ENCODE data around the gene MLX.
A peak's percentile ranks its signal among the peaks of the same experiment; 100 is the strongest.
"Not testable (repeated sequence)": the region's sequence is repeated elsewhere in the genome, so short reads cannot be mapped to it uniquely, and the experiment has no call there.

MLX gene

GRCh38 chr17:42555122-42555622 lies 11.7 kb upstream of the MLX start:
- TF ChIP-seq, protein P1, sequence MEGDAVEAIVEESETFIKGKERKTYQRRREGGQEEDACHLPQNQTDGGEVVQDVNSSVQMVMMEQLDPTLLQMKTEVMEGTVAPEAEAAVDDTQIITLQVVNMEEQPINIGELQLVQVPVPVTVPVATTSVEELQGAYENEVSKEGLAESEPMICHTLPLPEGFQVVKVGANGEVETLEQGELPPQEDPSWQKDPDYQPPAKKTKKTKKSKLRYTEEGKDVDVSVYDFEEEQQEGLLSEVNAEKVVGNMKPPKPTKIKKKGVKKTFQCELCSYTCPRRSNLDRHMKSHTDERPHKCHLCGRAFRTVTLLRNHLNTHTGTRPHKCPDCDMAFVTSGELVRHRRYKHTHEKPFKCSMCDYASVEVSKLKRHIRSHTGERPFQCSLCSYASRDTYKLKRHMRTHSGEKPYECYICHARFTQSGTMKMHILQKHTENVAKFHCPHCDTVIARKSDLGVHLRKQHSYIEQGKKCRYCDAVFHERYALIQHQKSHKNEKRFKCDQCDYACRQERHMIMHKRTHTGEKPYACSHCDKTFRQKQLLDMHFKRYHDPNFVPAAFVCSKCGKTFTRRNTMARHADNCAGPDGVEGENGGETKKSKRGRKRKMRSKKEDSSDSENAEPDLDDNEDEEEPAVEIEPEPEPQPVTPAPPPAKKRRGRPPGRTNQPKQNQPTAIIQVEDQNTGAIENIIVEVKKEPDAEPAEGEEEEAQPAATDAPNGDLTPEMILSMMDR (IDR thresholded peaks at IDR 0.05; ENCODE audit: borderline replicate concordance, control extremely low read depth, extremely low read depth, insufficient read depth, missing control alignments) = no peak
- in situ Hi-C loops (cut with MboI; ENCODE audit: low sequenced_read_pairs, unreplicated experiment) = no loop called here
- DNase-seq (ENCODE audit: low spot score) = no peak

DNA sequence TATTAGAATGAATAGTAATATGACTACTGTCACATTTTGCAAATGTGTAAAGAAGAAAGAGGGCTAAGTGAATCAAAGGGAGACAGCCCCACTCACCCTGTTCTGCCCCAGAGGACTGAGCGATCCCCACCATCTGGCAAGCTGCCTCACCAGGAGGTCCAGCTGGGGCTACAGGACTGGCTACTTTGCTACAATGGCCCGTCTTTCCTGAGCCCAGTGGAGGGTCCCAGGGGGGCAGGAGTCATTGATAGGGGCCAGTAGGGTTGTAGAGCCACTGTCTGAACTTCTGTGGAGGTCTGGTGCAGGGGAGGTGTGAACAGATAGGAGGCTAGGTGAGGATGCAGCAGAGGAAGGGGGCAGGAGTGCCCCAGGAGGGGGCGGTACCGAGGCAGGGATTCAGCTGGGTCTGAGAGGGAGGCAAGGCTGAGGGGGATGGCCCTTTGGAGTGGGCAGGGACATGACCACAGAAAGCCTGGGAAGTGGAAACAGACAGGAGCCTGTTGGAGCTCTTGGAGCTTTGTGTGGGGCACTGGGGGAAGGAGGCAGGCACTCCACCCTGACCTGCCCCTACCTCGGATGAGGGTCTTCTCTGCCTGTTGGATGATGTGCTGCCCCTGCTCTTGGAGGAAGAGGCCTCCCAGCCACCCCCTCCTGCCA lies 10.8 kb upstream of the MLX start:
- DNase-seq (ENCODE audit: low spot score); in situ Hi-C loops (cut with MboI; ENCODE audit: low sequenced_read_pairs, unreplicated experiment): not testable (repeated sequence)

DNA sequence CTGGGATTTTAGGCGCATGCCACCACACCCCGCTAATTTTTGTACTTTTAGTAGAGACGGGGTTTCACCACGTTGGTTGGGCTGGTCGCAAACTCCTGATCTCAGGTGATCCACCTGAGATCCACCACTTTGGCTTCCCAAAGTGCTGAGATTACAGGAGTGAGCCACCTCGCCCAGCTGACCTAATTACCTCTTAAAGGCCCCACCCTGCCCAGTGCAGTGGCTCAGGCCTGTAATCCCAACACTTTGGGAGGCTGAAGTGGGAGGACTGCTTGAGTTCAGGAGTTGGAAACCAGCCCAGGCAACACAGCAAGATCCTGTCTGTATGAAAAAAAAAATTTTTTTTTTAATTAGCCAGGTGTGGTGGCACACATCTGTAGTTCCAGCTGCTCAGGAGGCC lies 7.8 kb upstream of the MLX start:
- in situ Hi-C loops (cut with MboI; ENCODE audit: low sequenced_read_pairs, unreplicated experiment) = no loop called here
- no peak for DNase-seq (ENCODE audit: low spot score)
- TF ChIP-seq, protein P1 (IDR thresholded peaks at IDR 0.05; ENCODE audit: borderline replicate concordance, control extremely low read depth, extremely low read depth, insufficient read depth, missing control alignments) = no peak

GRCh38 chr17:42560246-42560645 lies 6.7 kb upstream of the MLX start:
- in situ Hi-C loops (cut with MboI; ENCODE audit: low sequenced_read_pairs, unreplicated experiment) = no loop called here
- TF ChIP-seq, protein P1 (IDR thresholded peaks at IDR 0.05; ENCODE audit: borderline replicate concordance, control extremely low read depth, extremely low read depth, insufficient read depth, missing control alignments) = no peak
- no peak for DNase-seq (ENCODE audit: low spot score)

GRCh38 chr17:42561897-42562387 lies 5.0 kb upstream of the MLX start, which contains the start of gene COASY:
COASY (plus strand) TSS chr17:42562148; CDS start chr17:42562623, 475 bp downstream.
- in situ Hi-C loops (cut with MboI; ENCODE audit: low sequenced_read_pairs, unreplicated experiment) = no loop called here
- DNase-seq (ENCODE audit: low spot score) = peak; percentile 98
- TF ChIP-seq, protein P1 (IDR thresholded peaks at IDR 0.05; ENCODE audit: borderline replicate concordance, control extremely low read depth, extremely low read depth, insufficient read depth, missing control alignments) = no peak

DNA sequence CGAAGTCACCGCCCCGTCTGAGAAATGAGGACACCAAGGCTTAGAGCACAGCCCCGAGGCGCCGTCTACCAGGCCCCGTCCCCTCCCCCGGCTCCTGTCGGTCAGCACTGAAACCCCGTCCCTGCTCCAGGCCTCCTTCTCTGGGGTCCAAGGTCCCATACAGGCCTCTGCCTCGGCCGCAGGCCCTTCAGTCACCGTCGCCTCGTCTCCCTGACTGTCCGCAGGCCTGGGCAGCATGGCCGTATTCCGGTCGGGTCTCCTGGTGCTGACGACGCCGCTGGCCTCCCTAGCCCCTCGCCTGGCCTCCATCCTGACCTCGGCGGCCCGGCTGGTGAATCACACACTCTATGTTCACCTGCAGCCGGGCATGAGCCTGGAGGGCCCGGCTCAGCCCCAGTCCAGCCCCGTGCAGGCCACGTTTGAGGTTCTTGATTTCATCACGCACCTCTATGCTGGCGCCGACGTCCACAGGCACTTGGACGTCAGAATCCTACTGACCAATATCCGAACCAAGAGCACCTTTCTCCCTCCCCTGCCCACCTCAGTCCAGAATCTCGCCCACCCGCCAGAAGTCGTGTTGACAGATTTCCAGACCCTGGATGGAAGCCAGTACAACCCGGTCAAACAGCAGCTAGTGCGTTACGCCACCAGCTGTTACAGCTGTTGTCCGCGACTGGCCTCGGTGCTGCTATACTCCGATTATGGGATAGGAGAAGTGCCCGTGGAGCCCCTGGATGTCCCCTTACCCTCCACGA lies 4.3 kb upstream of the MLX start:
- DNase-seq (ENCODE audit: low spot score) = no peak
- in situ Hi-C loops (cut with MboI; ENCODE audit: low sequenced_read_pairs, unreplicated experiment) = no loop called here
- TF ChIP-seq, protein P1 (IDR thresholded peaks at IDR 0.05; ENCODE audit: borderline replicate concordance, control extremely low read depth, extremely low read depth, insufficient read depth, missing control alignments) = no peak

- in situ Hi-C loops (cut with MboI; ENCODE audit: low sequenced_read_pairs, unreplicated experiment) = no loop called here
- no peak for DNase-seq (ENCODE audit: low spot score)
- TF ChIP-seq, protein P1 (IDR thresholded peaks at IDR 0.05; ENCODE audit: borderline replicate concordance, control extremely low read depth, extremely low read depth, insufficient read depth, missing control alignments) = no peak
These were observed 3.8 kb upstream of the MLX start for GRCh38 chr17:42563143-42563509.

Data from GM13976 (cell line).